Stimulated activated CD4-positive, alpha-beta T cell treated with anti-CD3 and anti-CD28 coated beads, Interleukin-12 subunit alpha, Interleukin-12 subunit beta, amount 100 ng/mL, for 4 hours (primary cell): Measurements from ENCODE around the gene HGS.

Source experiments
- DNase-seq: peaks from one replicate; pipeline ENCODE4 v3.0.0-alpha.2; 2020

Gene HGS, protein sequence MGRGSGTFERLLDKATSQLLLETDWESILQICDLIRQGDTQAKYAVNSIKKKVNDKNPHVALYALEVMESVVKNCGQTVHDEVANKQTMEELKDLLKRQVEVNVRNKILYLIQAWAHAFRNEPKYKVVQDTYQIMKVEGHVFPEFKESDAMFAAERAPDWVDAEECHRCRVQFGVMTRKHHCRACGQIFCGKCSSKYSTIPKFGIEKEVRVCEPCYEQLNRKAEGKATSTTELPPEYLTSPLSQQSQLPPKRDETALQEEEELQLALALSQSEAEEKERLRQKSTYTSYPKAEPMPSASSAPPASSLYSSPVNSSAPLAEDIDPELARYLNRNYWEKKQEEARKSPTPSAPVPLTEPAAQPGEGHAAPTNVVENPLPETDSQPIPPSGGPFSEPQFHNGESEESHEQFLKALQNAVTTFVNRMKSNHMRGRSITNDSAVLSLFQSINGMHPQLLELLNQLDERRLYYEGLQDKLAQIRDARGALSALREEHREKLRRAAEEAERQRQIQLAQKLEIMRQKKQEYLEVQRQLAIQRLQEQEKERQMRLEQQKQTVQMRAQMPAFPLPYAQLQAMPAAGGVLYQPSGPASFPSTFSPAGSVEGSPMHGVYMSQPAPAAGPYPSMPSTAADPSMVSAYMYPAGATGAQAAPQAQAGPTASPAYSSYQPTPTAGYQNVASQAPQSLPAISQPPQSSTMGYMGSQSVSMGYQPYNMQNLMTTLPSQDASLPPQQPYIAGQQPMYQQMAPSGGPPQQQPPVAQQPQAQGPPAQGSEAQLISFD

DNA sequence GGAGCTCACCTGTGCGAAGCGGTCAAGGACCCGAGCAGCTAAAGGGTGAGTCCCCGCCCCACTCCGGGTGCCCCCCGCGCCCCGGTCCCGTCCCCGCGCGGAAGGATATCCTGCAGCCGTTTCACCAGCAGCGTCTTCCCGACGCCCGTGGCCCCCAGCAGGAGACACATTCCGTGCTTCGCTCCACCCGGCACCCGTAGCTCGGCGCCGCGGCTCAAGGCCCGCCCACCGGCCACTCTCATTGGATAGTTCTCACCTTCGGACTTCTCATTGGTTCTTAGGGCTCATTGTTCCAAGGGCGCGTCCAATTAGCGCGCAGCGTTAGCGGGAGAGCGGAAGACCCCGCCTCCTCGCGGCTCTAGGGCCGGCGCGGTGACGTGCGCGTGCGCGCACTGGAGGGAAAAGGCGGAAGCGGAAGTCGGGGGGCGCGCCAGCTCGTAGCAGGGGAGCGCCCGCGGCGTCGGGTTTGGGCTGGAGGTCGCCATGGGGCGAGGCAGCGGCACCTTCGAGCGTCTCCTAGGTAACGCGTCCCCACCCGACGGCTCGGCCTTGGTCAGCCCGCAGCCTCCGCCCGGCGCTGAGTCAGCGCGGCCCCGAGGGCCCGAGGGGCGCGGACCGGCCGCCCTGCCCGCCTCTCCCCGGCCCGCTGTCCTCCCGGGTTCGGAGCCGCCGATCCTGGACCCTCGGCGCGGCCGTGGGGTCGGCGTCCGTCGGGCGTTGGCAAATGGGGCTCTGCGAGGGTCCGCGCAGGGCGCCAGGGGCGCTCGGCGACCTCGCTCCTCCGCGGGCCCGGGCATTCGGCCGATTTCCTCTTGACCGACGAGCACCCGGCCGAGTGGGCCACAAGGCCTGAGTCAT, at the start of gene HGS, which contains the start of gene ARL16:
Gene HGS (plus strand): TSS at position 428 of the 858 bp plus-strand sequence. CDS start 56 bp downstream, at position 484.
Gene ARL16 (minus strand): TSS at position 214 of the 858 bp plus-strand sequence. CDS start 44 bp downstream, at position 170.
- DNase-seq: peak; percentile 96

DNA sequence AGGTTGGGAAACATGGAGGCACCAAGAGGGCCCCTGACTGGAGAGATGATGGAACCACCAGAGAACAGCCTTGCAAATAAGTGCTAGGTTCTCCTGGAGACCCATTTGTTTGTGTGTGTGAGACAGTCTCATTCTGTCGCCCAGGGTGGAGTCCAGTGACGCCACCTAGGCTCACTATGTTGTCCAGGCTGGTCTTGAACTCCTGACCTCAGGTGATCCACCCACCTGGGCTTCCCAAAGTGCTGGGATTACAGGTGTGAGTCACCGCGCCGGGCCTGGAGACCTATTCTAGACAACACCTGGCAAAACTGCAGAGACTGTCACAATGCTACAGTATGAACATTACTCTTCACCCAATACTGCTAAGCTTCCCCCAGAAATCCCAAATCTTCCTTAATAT, 48.4 kb upstream of the HGS start:
- no peak for DNase-seq

DNA sequence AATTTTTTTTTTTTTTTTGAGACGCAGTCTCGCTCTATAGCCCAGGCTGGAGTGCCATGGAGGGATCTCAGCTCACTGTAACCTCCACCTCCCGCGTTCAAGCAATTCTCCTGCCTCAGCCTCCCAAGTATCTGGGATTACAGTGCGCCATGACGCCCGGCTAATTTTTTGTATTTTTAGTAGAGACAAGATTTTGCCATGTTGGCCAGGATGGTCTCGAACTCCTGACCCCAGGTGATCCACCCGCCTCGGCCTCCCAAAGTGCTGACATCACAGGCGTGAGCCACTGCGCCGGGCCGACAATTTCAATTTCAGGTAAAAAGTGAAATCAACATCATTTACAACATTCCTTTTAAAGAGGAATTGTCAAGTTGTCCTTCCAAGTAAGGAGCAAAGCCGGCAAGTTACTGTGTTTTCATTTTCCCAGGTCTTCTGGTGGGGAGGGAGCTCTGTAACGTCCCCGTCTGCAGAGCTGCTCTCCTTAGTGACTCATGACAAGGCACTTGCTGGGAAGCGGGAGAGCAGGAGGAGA, 47.8 kb upstream of the HGS start:
- no peak for DNase-seq

DNA sequence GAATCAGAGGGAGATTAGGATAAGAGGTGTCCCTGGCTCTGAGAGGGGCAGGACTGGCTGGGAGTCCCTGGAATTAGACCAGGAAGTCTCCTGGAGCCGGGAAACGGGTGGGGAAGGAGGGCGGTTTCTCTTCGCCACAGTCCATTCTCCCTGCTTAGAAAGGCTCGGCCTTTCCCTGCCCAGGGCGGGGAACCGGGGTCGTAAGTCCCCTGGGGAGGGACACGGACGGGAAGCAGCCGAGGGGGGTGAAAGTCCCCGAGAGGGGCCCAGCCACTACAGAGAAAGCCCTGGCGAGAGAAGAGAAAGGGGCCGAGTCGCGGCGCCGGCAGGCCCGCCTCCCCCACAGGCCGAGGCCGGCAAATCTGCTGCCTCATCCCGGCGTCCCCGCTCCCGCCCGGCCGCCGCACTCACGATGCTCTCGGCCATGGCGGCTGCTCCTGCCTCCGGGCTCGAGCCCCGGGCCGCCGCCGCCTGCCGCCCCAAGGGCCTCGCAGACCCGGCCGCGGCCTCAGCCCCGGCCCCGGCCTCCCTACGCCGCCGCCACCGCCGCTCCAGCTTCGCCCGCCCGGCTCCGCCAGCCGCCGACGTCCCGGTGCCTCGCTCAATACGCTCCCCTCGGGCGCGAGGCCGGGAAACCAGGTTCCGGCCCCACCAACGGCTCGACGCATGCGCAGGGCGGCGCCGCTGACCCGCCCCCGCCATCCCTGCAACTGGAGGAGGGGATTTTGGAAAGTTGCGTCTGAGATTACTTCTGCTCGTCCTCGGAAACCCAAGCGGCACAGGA, 47.1 kb upstream of the HGS start, which contains the start of the genes NPLOC4 and TSPAN10:
Gene NPLOC4 (minus strand): TSS at position 608 of the 784 bp plus-strand sequence. CDS start 182 bp downstream, at position 426.
Gene TSPAN10 (plus strand): TSS at position 692 of the 784 bp plus-strand sequence. CDS start 5,217 bp downstream, outside the sequence.
- peak; percentile 87 for DNase-seq

GRCh38 chr17:81638683-81639082, 45.1 kb upstream of the HGS start:
- no peak for DNase-seq

DNA sequence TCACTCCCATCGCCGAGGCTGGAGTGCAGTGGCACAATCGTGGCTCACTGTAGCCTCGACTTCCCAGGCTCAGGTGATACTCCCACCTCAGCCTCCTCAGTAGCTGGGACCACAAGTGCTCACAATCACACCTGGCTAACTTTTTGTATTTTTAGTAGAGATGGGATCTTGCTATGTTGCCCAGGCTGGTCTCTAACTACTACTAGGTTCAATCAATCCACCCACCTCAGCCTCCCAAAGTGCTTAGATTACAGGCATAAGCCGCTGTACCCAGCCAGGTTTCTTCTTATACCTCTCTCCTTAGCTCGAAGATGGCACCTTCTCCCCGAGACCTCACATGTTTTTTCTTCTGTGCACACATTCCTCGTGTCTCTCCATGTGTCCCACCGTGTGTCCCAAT, 43.8 kb upstream of the HGS start:
- no peak for DNase-seq

GRCh38 chr17:81641825-81642489, 41.9 kb upstream of the HGS start:
- no peak for DNase-seq

DNA sequence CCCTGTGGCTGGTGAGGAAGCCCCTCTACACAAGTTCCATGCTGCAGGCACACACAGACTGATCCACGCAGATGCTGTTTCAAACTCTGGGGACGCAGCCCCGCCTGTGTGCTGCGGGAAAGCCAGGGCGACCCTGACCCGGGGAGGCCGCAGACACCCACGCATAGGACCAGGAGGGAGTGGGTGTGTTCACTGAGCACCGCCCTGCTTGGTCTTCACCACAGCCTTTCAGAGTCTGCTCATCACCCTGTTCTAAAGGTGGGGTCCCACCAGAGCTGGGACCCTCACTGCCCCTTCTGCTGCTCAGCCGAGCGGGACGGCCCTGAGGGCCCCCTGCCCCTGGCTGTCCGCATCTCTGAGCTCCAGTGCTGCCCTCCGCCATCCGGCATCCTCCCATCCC, 39.3 kb upstream of the HGS start:
- no peak for DNase-seq

GRCh38 chr17:81644976-81645952, 38.5 kb upstream of the HGS start:
- DNase-seq: no peak

DNA sequence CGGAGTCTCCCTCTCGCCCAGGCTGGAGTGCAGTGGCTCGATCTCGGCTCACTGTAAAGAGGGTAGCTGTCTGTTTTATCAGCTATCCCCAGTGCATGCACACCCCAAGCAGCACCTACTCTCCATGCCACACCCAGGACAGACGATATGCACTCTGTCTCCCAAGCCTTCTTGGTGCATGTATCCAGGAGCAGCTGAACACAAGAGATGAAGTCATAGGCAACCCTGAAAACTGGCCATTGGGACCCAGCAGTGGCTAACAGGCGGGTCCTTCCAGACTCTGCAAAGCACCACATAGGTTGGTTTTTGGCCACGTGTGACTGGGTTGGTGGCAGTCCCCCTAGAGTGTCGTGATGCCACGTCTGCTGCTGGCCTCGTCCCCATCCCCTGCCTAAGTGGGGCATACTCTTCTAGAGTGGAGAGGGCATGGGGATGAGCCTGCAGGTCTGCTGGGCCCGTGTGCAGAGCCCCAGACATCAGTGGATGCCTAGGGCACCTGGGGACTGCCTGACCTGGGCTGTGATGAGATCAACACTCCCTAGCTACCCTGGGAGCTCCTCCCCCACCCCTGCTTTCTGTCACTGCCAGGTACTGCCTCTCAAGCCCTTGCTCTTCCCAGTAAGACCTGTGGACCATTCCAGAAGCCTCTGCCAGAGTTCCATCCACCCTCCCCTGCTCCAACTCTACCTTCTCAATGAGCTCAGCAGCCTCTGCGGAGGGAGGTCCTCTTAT, 36.8 kb upstream of the HGS start:
- no peak for DNase-seq

- DNase-seq: no peak
Observed at GRCh38 chr17:81647640-81648012, 36.2 kb upstream of the HGS start.

DNA sequence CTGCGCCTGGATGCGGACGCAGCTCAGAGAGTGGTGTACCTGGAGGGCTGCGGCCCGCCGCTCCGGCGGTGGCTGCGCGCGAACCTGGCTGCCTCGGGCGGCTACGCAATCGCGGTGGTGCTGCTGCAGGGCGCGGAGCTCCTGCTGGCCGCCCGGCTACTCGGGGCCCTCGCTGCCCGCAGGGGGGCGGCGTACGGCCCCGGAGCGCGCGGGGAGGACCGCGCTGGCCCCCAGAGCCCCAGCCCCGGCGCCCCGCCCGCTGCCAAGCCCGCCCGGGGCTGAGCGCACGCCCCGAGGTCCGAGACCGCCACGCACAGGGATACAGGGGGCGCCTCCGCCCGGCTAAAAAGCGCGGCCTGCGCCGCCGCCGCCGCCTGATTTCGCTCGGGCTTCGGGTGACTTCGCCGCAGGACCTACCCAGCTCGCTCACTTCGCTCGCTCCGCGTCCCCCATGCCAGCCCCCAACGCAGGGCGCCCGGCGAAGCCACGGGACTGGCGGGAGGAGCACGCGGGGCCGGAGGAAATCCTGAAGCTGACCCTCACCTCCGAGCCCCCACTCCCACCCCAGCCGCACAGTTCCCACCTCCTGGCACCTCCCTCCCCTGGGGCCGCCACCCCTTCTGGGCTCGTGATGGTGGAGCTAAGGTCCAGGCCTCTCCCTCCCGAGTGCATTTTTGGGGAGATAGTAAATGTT, 35.7 kb upstream of the HGS start:
- DNase-seq: no peak

DNA sequence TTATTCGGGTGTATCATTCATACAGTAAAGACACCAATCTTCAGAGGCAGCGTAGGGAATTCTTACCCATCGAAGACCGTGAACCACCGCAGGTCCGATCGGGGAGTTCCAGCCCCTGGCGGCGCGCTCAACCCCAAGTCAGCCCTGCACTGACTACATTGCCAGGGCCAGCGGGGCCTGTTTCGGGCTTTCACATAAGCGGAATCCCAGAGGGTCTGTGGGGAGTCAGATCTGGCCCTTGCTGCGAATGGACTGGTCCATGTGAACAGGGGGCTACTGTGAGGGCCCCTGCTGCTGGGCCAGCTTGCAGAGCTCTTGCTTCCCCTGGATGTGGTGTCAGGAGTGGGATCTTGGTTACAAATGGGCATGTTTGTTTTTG, 35.1 kb upstream of the HGS start:
- DNase-seq: no peak

- DNase-seq: no peak
Observed at GRCh38 chr17:81650951-81651350, 32.9 kb upstream of the HGS start.

DNA sequence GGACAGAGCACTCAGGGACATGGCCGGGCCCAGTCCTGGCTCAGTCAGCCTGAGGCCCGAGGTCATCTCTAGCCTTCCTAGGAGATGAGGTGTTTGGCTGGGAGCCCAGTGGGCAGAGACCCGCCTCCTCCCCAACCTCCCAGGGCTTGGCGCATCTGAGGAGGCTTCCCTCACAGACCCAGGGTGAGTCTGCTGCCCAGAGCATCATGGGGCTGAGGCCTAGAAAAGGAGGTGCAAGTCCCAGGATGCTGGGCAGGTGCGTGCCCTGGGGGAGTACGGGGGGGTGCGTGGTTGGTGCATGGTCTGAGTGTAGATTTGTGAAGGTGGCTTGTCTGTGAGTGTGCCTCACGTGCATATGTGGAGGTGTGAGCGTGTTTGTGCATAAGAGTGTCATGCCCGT, 32.1 kb upstream of the HGS start:
- no peak for DNase-seq

GRCh38 chr17:81652906-81653771, 30.7 kb upstream of the HGS start:
- DNase-seq: no peak

GRCh38 chr17:81655378-81656117, 28.3 kb upstream of the HGS start:
- no peak for DNase-seq
